AG10803 (cell line): ENCODE data around the gene PIK3IP1.

Experiments
- DNase-seq: peaks from one replicate; pipeline ENCODE4 v3.0.0; 2010; ENCODE audit warnings: low read depth
- H3K4me3 ChIP-seq: 2 replicates; pipeline ENCODE4 v1.5.1; 2011; ENCODE audit warnings: mild to moderate bottlenecking, low read length, control low read depth
- TF ChIP-seq, protein P1 (sequence below): conservative IDR thresholded peaks from 2 replicates; pipeline ENCODE4 v1.5.1; 2011; ENCODE audit warnings: mild to moderate bottlenecking, low read length, control low read depth, inconsistent platforms

Gene PIK3IP1

DNA sequence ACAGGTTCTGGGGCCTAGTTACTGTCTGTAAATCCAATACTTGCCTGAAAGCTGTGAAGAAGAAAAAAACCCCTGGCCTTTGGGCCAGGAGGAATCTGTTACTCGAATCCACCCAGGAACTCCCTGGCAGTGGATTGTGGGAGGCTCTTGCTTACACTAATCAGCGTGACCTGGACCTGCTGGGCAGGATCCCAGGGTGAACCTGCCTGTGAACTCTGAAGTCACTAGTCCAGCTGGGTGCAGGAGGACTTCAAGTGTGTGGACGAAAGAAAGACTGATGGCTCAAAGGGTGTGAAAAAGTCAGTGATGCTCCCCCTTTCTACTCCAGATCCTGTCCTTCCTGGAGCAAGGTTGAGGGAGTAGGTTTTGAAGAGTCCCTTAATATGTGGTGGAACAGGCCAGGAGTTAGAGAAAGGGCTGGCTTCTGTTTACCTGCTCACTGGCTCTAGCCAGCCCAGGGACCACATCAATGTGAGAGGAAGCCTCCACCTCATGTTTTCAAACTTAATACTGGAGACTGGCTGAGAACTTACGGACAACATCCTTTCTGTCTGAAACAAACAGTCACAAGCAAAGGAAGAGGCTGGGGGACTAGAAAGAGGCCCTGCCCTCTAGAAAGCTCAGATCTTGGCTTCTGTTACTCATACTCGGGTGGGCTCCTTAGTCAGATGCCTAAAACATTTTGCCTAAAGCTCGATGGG lies 13.5 kb downstream of the PIK3IP1 start:
- H3K4me3 ChIP-seq: no peak overlapping the region
- DNase-seq: no peak
- TF ChIP-seq, protein P1, sequence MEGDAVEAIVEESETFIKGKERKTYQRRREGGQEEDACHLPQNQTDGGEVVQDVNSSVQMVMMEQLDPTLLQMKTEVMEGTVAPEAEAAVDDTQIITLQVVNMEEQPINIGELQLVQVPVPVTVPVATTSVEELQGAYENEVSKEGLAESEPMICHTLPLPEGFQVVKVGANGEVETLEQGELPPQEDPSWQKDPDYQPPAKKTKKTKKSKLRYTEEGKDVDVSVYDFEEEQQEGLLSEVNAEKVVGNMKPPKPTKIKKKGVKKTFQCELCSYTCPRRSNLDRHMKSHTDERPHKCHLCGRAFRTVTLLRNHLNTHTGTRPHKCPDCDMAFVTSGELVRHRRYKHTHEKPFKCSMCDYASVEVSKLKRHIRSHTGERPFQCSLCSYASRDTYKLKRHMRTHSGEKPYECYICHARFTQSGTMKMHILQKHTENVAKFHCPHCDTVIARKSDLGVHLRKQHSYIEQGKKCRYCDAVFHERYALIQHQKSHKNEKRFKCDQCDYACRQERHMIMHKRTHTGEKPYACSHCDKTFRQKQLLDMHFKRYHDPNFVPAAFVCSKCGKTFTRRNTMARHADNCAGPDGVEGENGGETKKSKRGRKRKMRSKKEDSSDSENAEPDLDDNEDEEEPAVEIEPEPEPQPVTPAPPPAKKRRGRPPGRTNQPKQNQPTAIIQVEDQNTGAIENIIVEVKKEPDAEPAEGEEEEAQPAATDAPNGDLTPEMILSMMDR: no peak

DNA sequence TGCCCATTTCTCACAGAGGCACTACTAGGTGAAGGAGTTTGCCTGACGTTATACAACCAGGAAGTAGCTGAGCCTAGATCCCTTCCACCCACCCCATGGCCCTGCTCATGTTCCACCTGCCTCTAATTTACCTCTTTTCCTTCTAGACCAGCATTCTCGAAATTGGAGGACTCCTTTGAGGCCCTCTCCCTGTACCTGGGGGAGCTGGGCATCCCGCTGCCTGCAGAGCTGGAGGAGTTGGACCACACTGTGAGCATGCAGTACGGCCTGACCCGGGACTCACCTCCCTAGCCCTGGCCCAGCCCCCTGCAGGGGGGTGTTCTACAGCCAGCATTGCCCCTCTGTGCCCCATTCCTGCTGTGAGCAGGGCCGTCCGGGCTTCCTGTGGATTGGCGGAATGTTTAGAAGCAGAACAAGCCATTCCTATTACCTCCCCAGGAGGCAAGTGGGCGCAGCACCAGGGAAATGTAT lies 14.1 kb downstream of the PIK3IP1 start:
- no peak overlapping the region for H3K4me3 ChIP-seq
- DNase-seq: no peak
- TF ChIP-seq, protein P1: no peak

DNA sequence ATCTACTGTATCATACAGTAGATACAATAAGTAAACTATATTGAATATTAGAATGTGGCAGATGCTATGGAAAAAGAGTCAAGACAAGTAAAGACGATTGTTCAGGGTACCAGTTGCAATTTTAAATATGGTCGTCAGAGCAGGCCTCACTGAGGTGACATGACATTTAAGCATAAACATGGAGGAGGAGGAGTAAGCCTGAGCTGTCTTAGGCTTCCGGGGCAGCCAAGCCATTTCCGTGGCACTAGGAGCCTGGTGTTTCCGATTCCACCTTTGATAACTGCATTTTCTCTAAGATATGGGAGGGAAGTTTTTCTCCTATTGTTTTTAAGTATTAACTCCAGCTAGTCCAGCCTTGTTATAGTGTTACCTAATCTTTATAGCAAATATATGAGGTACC lies 14.5 kb downstream of the PIK3IP1 start:
- no peak for DNase-seq
- no peak overlapping the region for H3K4me3 ChIP-seq
- TF ChIP-seq, protein P1: no peak

DNA sequence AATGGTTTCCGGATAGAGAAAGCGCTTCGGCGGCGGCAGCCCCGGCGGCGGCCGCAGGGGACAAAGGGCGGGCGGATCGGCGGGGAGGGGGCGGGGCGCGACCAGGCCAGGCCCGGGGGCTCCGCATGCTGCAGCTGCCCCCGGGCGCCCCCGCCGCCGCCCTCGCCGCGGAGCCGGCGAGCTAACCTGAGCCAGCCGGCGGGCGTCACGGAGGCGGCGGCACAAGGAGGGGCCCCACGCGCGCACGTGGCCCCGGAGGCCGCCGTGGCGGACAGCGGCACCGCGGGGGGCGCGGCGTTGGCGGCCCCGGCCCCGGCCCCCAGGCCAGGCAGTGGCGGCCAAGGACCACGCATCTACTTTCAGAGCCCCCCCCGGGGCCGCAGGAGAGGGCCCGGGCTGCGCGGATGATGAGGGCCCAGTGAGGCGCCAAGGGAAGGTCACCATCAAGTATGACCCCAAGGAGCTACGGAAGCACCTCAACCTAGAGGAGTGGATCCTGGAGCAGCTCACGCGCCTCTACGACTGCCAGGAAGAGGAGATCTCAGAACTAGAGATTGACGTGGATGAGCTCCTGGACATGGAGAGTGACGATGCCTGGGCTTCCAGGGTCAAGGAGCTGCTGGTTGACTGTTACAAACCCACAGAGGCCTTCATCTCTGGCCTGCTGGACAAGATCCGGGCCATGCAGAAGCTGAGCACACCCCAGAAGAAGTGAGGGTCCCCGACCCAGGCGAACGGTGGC lies 15.7 kb downstream of the PIK3IP1 start:
- DNase-seq: no peak
- TF ChIP-seq, protein P1: no peak
- H3K4me3 ChIP-seq: no peak overlapping the region

DNA sequence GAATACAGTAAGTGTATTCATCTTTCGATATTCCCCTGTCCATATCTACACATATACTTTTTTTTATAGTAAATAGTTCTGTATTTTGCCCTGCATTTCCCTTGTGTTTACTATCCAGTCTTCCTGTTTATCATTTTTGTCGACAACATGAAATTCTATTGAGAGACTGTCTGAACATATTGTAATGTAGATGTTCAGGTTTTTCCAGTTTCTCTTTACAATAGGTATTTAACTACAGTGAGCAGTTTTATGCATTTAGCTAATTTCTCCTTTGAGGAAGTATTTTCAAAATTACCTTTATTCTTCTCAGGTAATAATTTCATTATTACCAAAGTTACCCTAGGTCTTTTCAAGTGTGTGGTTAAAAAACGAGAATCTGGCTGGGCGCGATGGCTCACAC lies 16.7 kb downstream of the PIK3IP1 start:
- no peak overlapping the region for H3K4me3 ChIP-seq
- TF ChIP-seq, protein P1: no peak
- DNase-seq: no peak

DNA sequence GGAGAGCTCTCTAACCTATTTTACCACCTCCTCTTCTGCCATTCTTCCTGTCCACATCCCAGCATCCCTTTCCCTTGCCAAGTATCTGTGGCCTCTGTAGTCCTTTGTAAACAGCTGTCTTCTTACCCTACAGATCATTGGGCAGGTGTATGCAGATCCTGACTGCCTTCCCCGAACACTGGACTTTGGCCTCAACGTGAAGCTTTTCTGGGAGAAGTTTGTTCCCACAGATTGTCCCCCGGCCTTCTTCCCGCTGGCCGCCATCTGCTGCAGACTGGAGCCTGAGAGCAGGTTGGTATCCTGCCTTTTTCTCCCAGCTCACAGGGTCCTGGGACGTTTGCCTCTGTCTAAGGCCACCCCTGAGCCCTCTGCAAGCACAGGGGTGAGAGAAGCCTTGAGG lies 17.3 kb downstream of the PIK3IP1 start:
- DNase-seq: no peak
- TF ChIP-seq, protein P1: no peak
- no peak overlapping the region for H3K4me3 ChIP-seq

DNA sequence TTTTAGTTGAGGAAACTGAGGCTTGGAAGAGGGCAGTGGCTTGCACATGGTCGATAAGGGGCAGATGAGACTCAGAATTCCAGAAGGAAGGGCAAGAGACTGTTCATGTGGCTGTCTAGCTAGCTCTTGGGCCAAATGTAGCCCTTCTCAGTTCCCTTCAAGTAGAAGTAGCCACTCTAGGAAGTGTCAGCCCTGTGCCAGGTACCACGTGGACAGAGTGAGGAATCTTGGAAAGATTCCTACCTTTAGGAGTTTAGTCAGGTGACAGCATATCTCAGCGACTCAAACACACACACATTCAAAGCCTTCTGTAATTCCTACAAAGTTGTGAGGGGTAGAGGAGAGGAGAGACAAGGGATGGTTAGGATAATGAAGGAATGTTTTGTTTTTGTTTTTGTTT lies 18.3 kb downstream of the PIK3IP1 start:
- TF ChIP-seq, protein P1: no peak
- no peak for DNase-seq
- H3K4me3 ChIP-seq: no peak overlapping the region
